Left renal cortex interstitium (tissue), 4 donors: ENCODE data around the gene RIMBP2. TPM values are rescaled to one million over a fixed set of nuclear protein-coding genes. Genes with fewer than 3 reads are reported as not detected.
"Not testable (repeated sequence)": the region's sequence is repeated elsewhere in the genome, so short reads cannot be mapped to it uniquely, and the experiment has no call there.

Experiments used
- DNase-seq, 4 donors: peaks; one replicate each; pipeline ENCODE4 v3.0.0-alpha.2; 2013; ENCODE audit warnings: low read depth in 4 of 4, low spot score in 2 of 4, missing footprints in 1 of 4
- polyA plus RNA-seq, 4 donors: library from polyadenylated mRNA; unstranded; fragments of 120-200 nt; gene quantifications; one replicate each; pipeline ENCODE4 v1.2.1, GENCODE V29; 2013; ENCODE audit not compliant: insufficient read length in 4 of 4

Gene RIMBP2
- polyA plus RNA-seq, 4 donors, result 12.7 to 24.3 (median 16.3) TPM

GRCh38 chr12:130738403-130738802 lies 22.3 kb upstream of the RIMBP2 start:
- not testable (repeated sequence) for DNase-seq

- no peak for DNase-seq
Measured at GRCh38 chr12:130737731-130738130, 21.6 kb upstream of the RIMBP2 start.

- no peak for DNase-seq
Measured at GRCh38 chr12:130729344-130729743, 13.2 kb upstream of the RIMBP2 start.

DNA sequence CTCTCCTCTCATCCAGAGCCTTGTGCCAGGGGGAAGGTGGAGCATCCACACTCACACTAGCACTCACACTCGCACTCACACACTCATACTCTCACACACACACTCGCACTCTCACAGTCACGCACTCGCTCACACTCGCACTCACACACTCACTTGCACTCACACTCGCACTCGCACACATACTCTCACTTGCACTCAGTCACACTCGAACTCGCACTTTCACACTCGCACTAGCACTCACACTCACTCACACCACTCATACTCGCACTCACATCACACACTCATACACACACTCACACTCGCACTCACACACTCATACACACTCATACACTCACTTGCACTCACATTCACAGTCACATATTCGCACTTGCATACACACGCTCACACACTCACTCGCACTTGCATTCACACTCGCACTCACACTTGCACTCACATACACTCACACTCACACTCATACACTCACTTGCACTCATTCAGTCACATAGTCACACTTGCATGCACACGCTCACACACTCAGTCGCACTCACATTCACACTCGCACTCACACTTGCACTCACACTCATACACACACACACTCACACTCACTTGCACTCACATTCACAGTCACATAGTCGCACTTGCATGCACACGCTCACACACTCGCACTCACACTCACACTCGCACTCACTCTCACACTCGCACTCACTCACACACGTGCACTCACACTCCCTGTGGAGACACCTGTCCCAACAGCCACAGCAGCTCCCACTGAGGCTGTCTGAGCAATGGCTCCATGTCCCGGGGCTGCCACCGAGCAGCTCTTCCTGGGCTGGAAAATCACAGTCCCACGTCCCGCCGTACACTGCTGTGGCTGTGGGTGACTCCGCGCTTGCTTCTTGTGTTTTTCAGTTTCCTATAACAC lies 12.3 kb upstream of the RIMBP2 start:
- no peak for DNase-seq

DNA sequence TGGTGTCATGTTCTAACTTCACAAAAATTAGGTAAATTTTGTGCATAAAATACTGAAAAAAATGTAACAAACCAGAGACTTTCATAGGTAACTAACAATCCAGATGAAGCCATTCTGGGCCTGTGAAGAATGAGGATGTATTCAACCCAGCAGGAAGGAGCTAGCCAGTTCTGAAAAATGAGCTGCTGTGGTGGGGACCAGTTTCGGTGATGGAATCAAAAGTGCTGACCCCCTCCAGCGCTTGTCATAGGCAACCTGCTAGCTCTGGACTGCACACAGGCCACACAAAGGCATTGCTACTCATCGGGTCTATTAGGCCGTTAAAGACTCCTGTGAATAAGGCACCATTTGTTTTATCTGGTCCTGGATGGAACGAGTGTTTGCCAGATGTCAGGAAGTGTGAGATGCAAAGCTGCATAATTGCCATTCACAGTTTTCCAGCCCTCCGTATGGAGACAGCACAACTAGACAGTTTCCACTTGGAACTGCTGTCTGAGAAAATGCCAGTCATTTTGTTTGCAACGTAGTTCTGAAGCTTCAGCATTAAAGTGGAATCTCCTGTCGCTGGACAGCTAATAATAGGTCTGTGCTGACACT lies 3.3 kb upstream of the RIMBP2 start:
- no peak for DNase-seq

DNA sequence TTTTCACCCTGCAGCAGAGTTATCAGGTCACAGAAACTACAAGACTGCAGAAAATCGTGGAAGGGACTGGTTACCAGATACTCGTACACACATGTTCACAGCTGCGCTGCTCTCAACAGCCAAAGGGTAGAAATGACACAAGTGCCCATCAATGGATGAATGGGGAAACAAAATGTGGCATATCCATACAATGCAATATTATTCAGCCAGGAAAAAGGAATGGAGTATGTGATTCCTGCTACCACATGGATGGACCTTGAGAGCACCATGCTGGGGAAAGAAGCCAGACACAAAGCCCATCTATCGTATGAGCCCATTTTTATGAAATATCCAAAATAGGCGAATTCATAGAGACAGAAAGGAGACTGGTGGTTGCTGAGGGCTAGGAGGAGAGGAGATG lies 1.7 kb upstream of the RIMBP2 start:
- no peak for DNase-seq

DNA sequence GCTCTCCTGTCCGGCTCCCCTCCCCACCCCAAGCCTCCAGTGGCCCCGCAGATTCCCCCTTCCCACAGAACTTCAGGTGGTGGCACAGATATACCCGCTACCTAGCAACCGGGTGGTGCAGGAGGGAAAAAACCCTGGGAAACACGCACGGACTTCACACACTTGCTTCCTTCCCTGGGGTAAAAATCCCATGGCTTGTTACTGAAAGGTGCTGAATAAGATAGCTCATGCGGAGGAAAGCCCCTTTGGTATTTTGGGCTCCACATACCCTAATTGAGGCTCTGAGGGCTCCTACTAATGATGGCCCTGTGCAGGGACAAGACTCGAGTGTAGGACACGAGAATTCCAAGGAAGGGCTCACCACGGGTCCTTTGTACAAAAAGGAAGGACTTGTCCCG lies 869 bp upstream of the RIMBP2 start:
- DNase-seq, result no peak

GRCh38 chr12:130715150-130715997 lies 725 bp downstream of the RIMBP2 start:
- no peak for DNase-seq

GRCh38 chr12:130714591-130715149 lies 1.4 kb downstream of the RIMBP2 start:
- no peak for DNase-seq

DNA sequence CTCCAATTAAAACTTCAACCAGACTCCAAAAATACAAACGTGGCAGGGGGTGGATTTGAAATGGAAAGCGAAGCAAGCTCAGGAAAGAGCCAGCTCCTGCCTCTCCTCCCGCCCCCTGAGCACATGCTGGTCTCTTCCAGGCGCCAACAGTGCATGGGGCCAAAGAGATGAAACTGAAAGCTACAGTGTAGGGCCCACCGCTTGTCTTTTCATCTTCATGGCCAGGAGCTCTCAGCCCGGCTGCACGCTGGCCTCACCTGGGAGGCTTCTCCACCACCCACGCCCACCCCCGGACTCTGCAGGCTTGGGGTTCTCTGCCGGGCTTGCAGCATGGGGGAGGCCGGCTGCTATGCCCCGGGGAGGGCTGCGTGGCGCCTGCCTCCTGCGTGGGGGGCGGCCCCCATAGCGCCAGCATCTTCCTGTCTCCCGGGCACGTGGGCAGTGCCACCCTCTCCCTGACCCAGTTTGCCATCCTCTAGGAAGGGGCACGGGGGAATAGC lies 2.0 kb downstream of the RIMBP2 start:
- DNase-seq, result no peak

DNA sequence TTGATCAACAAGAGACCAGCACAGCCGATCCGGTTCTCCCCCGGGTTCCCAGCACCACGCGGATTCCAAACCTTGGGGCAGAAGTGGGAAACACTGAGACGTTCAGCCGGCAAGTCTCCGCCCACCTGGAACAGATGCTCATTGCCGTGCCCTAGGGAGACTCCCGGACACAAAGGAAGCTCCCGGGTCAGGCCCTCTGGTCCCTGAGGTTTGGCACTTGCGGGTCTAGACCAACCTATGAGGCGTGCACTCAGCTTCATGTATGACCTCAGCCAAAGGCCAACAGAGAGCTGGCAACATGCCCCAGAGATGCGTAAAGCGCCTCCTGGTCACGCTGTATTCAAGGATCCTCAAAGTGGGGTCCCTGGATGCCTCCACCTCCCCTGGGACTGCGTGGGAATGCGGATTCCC lies 2.5 kb downstream of the RIMBP2 start:
- no peak for DNase-seq

DNA sequence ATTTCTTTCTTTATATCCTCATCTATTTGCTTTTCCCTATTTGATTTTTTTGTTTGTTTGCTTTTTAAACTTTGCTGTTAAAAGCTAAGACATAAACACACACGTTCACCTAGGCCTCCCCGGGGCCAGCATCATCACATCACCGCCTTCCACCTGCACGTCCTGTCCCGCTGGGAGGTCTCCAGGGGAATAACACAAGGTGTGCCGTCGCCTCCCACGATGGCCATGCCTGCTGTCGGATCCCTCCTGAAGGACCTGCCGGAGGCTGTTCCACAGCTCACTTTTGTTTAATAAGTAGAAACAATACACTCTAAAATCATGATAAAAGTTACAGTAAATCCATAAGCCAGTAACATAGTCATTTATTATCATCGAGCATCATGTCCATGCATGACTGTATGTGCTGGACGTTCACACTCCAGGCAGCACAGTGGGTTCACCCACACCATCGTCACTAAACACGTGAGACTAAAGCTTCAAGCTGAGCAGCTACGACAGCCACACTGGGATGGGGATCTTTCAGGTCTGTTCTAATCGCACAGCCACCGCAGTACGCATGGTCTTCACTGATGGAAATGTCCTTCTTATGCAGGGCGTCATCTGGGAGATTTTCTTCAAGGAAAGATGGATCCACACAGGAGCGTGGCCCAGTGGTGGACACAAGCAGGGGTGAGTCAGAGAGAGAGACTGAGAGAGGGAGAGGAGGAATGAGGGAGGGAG lies 3.6 kb downstream of the RIMBP2 start:
- no peak for DNase-seq

- DNase-seq, result no peak
Measured at GRCh38 chr12:130711756-130712155, 4.3 kb downstream of the RIMBP2 start.

GRCh38 chr12:130710733-130711080 lies 5.4 kb downstream of the RIMBP2 start:
- no peak for DNase-seq

DNA sequence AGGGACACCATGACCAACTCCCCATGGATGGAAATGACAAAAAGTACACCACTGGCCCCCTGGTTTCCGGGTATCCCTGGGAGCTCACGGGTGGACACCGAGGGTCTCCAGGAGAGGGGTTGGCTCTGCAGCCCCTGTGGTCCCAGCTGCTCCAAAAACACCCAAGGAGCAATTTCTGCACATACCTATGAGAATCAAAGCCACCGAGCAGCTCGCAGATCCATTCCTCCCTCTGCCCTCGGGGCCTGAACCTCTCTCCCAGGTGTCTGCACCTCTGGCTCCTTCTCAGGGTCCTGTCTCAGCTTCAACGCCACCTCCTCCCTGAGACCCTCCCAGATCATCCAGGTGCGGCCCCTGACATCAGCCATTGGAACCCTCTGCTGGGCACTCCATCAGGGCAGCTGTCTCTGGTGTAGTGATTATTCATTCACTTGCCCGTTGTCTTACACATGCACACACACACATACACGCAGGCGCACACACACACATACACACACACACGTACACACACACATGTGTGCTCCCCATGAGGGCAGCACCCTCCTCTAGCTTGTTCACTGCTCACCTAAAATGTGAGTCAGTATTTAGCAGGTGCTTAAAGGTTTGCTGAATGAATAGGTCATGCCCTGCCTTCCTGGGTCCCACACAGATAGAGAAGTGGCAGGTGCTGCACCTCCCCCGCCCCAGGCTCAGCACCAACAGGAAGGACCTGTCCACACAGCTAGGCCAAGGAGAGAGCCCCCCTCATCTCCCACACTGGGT lies 5.9 kb downstream of the RIMBP2 start:
- no peak for DNase-seq

- no peak for DNase-seq
Measured at GRCh38 chr12:130709151-130709970, 6.7 kb downstream of the RIMBP2 start.

- no peak for DNase-seq
Measured at GRCh38 chr12:130708648-130709047, 7.5 kb downstream of the RIMBP2 start.

GRCh38 chr12:130707571-130707891 lies 8.6 kb downstream of the RIMBP2 start:
- DNase-seq, result no peak
